HG03442 (cell line): ENCODE data around the gene NHEJ1.
A peak's percentile ranks its signal among the peaks of the same experiment; 100 is the strongest.
"Not testable (repeated sequence)": the region's sequence is repeated elsewhere in the genome, so short reads cannot be mapped to it uniquely, and the experiment has no call there.

Source experiments
- ATAC-seq: cut with Tn5 transposase; IDR thresholded peaks from one replicate; pipeline ENCODE4 v1.9.1; 2021; ENCODE audit warnings: mild to moderate bottlenecking, moderate library complexity; ENCODE audit not compliant: unreplicated experiment

NHEJ1 gene, protein sequence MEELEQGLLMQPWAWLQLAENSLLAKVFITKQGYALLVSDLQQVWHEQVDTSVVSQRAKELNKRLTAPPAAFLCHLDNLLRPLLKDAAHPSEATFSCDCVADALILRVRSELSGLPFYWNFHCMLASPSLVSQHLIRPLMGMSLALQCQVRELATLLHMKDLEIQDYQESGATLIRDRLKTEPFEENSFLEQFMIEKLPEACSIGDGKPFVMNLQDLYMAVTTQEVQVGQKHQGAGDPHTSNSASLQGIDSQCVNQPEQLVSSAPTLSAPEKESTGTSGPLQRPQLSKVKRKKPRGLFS

DNA sequence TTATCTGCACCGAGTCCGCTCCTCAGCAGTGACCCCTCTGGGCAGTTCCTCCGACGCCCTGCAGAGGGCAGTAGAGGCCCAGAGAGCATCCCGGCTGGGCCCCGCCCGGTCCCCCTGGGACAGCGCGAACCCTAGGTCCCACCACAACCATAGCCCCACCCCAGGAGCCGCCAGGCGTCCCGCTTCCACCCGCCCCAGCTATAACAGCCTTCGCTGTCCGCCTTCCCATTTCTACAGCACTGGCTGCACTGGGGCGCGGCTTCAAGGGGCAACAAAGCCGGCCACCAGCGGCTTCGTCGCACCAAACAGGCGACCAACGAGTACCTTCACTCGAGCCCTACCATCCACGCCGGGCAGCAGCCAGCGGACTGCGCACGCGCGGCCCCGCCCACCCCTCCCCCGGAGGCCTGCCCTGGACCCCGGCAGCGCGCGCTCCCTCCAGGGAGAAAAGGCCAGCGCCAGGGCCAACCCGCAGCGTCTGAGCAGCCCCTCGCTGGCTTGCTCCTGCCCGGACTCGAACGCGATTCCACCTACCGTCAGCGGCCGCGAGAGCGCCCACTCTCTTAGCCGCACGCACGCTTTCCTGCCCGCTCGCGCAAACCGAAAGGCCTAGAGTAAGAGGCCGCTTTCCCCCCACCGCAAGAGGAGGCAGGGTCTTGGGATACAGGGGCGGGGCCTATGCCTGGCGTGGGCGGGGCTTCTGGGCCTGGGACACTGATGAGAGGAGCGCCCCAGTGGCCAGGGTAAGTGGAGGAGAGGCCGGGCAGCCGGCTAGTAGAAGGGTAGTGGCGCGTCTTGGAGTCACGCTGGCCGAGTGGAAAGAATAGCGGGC lies at the start of gene NHEJ1:
NHEJ1 (minus strand) TSS at position 630 of the 832 bp plus-strand sequence. CDS start 2,453 bp downstream, outside the sequence.
- ATAC-seq, result peak; percentile 81

DNA sequence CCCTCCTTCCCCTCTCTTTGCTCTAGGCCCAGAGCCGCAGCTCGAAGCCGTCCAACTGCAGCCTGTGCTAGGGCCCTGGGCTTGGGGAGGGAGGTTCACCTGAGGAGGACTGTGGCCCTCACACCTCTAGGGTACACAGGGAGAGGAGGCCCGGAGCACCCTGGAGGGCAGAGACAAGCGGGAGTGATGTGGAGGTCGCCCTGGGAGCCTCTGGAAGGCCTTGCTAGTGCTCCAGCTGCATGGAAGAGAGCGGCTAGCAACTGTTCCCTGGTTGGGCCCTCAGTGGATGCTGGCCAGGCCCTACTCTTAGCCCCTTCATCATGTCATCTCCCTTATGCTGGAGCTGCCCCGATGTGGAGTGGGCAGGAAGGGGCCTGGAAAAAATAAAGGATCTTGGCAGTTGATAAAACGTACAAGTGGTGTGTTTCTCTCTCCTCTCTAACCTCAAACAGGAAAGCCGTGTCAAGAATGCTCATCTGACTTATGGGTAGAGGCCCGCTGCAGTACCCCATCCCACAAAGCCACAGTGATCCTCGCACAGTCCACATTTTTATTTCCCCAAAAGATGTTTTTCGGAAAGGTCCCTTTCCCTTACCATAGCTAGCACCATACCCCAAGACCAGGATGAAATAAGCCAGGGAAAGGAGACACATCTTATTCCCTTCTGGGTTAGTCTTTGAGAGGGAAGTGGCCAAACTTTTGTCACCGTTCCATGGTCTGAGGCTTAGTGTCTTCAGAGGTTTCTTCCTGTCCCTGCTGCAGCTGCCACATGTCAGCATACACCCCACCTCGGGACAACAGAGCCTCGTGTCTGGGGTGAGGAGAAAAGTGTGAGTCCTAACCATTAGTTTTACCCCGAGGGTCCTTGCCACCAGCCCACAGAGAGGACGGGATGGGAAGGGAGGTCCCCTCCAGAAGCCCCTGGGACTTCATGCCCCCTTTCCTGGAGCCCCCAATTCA lies 48.9 kb upstream of the NHEJ1 start:
- ATAC-seq, result no peak

DNA sequence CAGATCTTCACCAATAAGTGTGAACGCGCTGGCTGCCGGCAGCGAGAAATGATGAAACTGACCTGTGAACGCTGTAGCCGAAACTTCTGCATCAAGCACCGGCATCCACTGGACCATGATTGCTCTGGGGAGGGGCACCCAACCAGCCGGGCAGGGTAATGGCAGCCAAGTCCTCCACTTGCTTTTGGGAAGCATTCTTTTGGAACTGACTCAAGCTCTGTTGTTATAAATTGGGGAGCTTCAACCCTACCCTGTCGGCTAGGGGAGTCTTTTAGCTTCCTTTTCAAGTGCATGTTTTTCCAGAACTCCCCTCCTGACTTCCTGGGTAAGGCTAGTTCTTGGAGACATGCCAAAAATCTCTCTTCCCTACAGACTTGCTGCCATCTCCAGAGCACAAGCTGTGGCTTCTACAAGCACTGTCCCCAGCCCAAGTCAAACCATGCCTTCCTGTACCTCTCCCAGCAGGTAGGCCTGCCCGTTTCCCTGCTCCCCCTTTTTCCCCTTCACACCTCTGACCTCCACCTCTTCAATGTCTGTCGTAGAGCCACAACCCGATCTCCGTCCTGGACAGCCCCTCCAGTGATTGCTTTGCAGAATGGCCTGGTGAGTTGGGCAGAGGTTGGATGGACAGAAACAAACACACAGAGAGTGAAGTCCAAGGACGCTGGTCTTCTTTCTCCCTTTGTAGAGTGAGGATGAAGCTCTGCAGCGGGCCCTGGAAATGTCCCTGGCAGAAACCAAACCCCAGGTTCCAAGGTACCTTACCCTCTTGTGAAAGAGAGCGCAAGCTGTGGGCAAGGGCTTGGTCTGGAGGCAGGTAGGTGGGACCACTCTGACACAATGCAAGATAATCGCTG lies 47.5 kb upstream of the NHEJ1 start:
- no peak for ATAC-seq

DNA sequence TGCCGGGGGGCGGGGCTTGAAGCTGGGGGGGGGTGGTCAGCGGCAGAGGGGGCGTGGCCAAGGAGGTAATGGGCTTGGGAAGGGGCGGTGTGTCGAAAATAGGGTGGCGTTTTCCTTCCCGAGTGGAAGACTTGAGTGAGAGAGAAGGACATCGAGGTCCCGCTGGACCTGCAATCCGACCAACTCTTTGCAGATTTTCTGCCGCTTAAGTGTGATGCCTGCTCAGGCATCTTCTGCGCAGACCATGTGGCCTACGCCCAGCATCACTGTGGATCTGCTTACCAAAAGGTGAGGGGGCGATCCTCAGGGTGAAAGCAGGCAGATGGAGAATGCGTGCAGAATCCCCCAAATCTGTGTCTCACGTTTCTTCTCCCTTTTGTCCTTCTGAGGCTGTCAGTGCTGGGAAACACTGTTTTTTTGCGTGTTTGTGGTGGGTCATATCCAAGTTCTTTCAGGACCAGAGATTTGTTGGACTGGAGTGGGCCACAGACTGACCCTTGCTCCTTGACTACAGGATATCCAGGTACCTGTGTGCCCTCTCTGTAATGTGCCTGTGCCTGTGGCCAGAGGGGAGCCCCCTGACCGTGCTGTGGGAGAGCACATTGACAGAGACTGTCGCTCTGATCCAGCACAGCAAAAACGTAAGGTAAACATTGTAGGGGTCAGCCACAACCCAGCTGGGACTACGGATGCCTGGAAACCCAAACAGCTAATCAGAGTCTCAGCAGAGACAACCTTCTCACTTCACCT lies 46.7 kb upstream of the NHEJ1 start:
- no peak for ATAC-seq

DNA sequence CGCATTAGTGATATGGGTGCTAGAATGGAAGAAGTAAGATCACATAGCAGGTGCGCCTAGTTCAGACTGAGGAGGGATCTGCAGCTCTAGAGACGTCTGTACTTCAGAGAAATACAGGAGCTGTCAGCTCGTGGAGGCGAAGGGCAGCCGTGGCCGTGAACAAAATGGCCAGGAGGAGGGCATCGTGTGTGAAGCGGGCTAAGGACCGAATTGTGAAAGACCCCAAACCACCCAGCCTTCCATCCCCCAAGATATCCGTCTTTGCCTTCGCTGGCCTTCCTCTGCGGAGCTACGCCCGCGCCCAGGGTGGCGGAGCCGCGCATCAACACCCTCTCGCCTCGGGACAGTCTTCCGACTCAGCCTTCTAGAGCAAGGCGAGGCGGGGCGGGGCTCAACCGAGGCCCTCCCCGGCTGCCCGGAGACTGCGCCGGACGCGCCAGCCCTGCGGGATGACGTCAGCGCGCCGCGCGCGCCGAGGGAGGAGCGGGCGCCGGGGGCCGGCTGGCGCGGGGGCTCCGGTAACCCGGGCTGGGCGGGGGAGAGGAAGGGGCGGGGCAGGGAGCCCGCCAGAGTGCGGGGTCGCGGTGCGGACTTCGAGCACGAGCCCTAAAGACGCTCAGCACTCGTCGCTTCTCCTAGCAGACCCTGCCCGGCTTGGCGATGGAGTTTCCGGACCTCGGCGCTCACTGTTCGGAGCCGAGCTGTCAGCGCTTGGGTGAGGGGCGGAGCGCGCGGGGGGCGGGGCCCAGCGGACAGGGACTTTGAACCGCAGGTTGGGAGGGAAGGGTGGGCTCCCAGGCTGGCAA lies 45.9 kb upstream of the NHEJ1 start, which contains the start of gene ZFAND2B:
ZFAND2B (plus strand) TSS at position 455 of the 806 bp plus-strand sequence; CDS start at position 661, 206 bp downstream.
- peak; percentile 97 for ATAC-seq

DNA sequence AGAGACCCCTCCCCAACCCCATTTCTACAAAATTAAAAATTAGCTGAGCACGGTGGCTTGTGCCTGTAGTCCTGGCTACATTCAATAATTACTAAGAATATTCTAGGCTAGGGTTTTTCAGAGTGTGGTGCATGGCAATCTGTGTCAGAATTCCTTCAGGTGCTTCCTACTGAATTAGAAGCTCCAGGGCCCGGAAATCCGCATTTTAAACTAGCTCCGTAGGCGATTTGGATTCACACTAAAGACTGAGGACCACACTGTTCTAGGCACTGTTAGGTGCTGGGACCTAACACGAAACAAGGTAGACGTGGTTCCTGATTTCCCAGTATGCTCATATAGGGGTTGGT lies 45.3 kb upstream of the NHEJ1 start:
- no peak for ATAC-seq

DNA sequence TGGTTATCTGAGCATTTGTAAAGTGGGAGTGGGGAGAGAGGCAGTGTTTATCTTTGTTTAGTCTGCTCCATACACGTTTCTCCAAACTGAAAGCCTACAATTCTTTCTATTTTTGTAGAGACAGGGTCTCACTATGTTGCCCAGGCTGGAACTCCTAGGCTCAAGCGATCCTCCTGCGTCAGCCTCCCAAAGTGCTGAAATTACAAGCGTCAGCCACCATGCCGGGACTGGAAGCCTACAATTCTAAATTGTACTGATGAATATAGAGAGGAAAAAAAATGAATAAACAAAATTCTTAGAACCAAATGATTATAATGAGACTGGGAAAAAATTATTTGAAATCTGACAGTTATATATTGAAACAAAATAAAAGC lies 44.5 kb upstream of the NHEJ1 start:
- no peak for ATAC-seq

DNA sequence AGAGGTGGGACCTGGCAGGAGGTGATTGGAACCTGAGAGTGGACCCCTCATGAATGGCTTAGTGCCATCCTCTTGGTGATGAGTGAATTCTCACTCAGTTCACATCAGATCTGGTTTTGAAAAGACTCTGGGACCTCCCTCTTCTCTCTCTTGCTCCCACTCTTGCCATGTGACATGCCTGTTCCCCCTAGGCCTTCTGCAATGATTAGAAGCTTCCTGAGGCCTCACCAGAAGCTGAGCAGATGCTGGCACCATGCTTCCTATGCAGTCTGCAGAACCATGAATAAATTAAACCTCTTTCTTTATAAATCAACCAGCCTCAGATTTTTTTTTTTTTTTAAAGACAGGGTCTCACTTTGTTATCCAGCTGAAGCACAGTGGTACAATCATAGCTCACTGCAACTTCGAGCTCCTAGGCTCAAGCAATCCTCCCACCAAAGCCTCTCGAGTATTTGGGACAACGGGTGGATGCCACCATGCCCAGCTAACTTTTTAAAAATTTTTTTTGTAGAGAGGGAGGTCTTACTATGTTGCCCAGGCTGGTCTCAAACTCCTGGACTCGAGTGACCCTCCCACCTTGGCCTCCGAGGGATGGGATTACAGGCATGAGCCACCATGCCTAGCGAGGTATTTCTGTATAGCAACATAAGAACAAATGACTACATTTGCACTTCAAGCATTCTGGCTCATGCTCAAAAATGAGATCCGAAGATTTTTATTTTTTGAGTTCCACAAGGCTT lies 44.0 kb upstream of the NHEJ1 start:
- ATAC-seq, result no peak

DNA sequence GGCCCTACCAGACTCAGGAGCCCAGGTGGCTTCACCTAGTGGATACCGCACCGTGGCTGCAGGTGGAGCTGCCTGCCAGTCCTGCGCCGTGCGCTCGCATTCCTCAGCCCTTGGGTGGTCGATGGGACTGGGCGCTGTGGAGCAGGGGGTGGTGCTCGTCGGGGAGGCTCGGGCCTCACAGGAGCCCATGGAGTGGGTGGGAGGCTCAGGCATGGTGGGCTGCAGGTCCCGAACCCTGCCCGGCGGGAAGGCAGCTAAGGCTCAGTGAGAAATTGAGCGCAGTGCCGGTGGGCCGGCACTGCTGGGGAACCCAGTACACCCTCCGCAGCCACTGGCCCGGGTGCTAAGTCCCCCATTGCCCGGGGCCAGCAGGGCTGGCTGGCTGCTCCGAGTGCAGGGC lies 40.7 kb upstream of the NHEJ1 start:
- not testable (repeated sequence) for ATAC-seq

DNA sequence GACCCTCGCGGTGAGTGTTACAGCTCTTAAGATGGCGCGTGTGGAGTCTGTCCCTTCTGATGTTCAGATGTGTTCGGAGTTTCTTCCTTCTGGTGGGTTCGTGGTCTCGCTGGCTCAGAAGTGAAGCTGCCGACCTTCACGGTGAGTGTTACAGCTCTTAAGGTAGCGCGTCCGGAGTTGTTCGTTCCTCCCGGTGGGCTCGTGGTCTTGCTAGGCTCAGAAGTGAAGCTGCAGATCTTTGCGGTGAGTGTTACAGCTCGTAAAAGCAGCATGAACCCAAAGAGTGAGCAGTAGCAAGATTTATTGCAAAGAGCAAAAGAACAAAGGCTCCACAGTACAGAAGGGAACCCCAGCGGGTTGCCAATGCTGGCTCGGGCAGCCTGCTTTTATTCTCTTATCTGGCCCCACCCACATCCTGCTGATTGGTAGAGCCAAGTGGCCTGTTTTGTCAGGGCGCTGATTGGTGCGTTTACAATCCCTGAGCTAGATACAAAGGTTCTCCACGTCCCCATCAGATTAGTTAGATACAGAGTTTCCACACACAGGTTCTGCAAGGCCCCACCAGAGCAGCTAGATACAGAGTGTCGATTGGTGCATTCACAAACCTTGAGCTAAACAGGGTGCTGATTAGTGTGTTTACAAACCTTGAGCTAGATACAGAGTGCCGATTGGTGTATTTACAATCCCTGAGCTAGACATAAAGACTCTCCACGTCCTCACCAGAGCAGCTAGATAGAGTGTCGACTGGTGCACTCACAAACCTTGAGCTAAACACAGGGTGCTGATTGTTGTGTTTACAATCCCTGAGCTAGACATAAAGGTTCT lies 40.1 kb upstream of the NHEJ1 start:
- not testable (repeated sequence) for ATAC-seq

DNA sequence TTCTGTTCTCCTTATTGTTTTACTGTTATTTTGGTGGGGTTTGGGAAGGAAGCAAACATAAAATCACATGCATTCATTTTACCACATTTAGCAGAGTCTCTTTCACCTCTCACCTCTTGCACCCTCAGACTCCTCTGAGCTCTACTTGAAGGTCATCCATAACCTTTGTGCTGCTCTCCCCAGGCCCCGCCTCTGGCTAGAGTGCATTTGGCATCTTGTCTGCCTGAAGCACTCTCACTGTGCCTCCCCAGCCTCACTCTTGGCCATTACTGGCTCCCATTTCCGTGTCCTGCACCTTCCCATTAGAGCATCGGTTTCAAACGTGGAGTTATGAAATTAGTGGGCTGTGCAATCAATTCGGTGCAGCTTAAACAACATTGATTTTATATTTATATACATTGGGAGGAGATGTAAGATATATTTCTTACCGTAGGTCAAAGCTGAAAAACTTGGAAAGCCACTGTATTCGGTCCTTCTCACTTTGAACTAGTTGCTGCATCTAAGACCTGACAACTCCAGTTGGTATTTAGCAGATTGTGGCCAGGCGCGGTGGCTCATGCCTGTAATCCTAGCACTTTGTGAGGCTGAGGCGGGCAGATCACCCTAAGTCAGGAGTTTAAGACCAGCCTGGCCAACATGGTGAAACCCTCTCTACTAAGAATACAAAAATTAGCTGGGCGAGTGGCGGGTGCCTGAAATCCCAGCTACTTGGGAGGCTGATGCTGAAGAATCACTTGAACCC lies 39.0 kb upstream of the NHEJ1 start:
- ATAC-seq, result no peak

DNA sequence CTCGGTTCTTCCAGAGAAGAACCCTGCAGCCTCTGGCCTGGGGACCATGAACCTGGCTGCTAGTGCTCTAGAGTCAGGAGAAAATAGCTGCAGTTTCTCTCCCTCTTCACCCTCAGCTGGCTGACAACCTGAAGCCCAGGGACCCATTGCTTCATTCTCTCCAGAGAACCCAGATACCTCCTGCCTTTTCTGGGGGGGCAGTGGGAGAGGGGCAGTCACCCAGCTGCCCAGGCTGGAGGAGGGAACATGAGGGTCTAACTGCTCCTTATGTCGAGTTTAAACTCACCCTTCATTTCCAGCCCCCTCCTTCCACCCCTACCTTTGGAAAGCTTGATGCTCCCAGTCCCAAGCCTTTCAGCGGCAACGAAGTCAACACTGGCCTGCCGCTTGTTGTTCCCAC lies 38.4 kb upstream of the NHEJ1 start:
- ATAC-seq, result no peak

DNA sequence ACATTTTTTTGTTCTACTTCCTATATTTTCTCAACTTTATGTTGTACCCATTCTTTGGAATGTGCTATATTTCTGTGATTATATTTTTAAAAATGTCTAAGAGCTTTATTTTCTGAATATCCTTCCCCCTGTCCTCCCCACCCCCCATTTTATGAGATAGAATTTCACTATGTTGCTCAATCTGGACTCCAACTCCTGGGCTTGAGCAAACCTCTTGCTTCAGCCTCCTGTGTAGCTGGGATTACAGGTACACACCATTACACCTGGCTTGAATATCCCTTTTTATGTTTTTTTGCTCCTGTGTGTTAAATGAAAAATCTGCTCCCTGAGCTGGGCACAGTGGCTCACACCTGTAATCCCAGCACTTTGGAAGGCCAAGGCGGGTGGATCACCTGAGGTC lies 36.8 kb upstream of the NHEJ1 start:
- ATAC-seq, result no peak

DNA sequence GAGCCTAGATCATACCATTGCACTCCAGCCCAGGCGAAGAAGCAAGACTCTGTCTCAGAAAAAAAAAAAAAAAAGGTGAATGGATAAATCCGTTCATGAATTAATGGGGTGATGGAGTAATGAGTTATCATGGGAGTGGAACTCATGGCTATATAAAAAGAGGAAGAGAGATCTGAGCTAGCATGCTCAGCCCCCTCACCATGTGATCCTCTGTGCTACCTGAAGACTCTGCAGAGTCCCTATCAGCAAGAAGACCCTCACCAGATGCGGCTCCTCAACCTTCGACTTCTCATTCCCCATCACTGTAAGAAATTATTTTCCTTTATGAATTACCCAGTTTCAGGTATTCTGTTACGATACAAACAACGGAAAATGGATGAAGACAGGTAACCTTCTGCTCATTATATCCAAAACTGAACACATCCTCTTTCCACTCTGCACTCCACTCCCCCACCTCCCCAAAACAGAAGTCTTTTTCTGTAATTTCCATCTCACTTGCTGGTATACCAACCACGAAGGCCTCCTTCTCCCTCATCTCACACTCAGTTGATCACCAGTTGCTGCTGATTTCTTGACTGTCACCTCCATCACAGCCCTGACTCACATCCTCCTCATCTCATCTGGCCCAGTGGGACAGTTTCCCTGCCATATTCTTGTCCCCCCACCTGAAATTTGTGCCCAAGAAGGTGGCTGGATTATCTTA lies 26.3 kb upstream of the NHEJ1 start:
- ATAC-seq, result no peak

DNA sequence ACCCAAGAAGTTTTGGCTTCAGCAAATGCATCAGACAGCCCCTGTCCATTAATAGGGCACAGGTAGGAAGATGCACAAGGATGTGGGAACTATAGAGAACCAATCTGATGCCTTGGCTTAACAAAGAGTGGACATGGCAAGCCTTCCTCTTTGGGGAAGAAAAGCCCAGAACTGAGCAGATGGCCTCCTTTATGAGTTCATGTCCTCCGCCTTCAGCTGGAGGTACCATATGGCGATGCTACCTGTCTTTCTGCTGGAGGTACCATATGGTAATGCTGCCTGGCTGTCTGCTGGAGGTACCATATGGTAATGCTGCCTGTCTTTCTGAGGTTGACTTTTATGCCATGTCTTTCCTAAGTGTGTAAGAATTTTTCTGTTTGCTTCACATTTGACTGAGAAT lies 23.5 kb upstream of the NHEJ1 start:
- no peak for ATAC-seq
